Measurements from ENCODE around the gene ST6GALNAC3. TPM values are rescaled to one million over a fixed set of nuclear protein-coding genes. Genes with fewer than 3 reads are reported as not detected.
"Not testable (repeated sequence)": the region's sequence is repeated elsewhere in the genome, so short reads cannot be mapped to it uniquely, and the experiment has no call there.

ST6GALNAC3 gene
- polyA plus RNA-seq, 4 donors, result 72.5 to 103 (median 85.1) TPM

GRCh38 chr1:76105372-76105771 lies 30.8 kb downstream of the ST6GALNAC3 start:
- no peak for DNase-seq (ENCODE audit: low read depth in 4 of 4, low spot score in 2 of 4)

- DNase-seq (ENCODE audit: low read depth in 4 of 4, low spot score in 2 of 4), result no peak
Measured at GRCh38 chr1:76106251-76106650, 31.7 kb downstream of the ST6GALNAC3 start.

- no peak for DNase-seq (ENCODE audit: low read depth in 4 of 4, low spot score in 2 of 4)
Measured at GRCh38 chr1:76106719-76107235, 32.2 kb downstream of the ST6GALNAC3 start.

- no peak for DNase-seq (ENCODE audit: low read depth in 4 of 4, low spot score in 2 of 4)
Measured at GRCh38 chr1:76109404-76109803, 34.9 kb downstream of the ST6GALNAC3 start.

- no peak for DNase-seq (ENCODE audit: low read depth in 4 of 4, low spot score in 2 of 4)
Measured at GRCh38 chr1:76109901-76110560, 35.5 kb downstream of the ST6GALNAC3 start.

GRCh38 chr1:76110666-76111065 lies 36.1 kb downstream of the ST6GALNAC3 start:
- no peak for DNase-seq (ENCODE audit: low read depth in 4 of 4, low spot score in 2 of 4)

- not testable (repeated sequence) for DNase-seq (ENCODE audit: low read depth in 4 of 4, low spot score in 2 of 4)
Measured at GRCh38 chr1:76112321-76112720, 37.8 kb downstream of the ST6GALNAC3 start.

- no peak for DNase-seq (ENCODE audit: low read depth in 4 of 4, low spot score in 2 of 4)
Measured at GRCh38 chr1:76113446-76113845, 38.9 kb downstream of the ST6GALNAC3 start.

GRCh38 chr1:76115171-76115570 lies 40.6 kb downstream of the ST6GALNAC3 start:
- no peak for DNase-seq (ENCODE audit: low read depth in 4 of 4, low spot score in 2 of 4)

GRCh38 chr1:76121850-76122249 lies 47.3 kb downstream of the ST6GALNAC3 start:
- no peak for DNase-seq (ENCODE audit: low read depth in 4 of 4, low spot score in 2 of 4)

GRCh38 chr1:76122271-76122670 lies 47.7 kb downstream of the ST6GALNAC3 start:
- no peak for DNase-seq (ENCODE audit: low read depth in 4 of 4, low spot score in 2 of 4)

- DNase-seq (ENCODE audit: low read depth in 4 of 4, low spot score in 2 of 4), result not testable (repeated sequence)
Measured at GRCh38 chr1:76123411-76124064, 49.0 kb downstream of the ST6GALNAC3 start.

- DNase-seq (ENCODE audit: low read depth in 4 of 4, low spot score in 2 of 4), result no peak
Measured at GRCh38 chr1:76124196-76124595, 49.6 kb downstream of the ST6GALNAC3 start.

GRCh38 chr1:76125473-76126219 lies 51.1 kb downstream of the ST6GALNAC3 start:
- DNase-seq (ENCODE audit: low read depth in 4 of 4, low spot score in 2 of 4), result peak in 3 of 4 donors; percentile 39 to 47 (median 46)

- no peak for DNase-seq (ENCODE audit: low read depth in 4 of 4, low spot score in 2 of 4)
Measured at GRCh38 chr1:76128096-76128495, 53.5 kb downstream of the ST6GALNAC3 start.

- no peak for DNase-seq (ENCODE audit: low read depth in 4 of 4, low spot score in 2 of 4)
Measured at GRCh38 chr1:76129731-76130130, 55.2 kb downstream of the ST6GALNAC3 start.

GRCh38 chr1:76130992-76131391 lies 56.4 kb downstream of the ST6GALNAC3 start:
- DNase-seq (ENCODE audit: low read depth in 4 of 4, low spot score in 2 of 4), result no peak

GRCh38 chr1:76133977-76134376 lies 59.4 kb downstream of the ST6GALNAC3 start:
- DNase-seq (ENCODE audit: low read depth in 4 of 4, low spot score in 2 of 4), result no peak

GRCh38 chr1:76135835-76136234 lies 61.3 kb downstream of the ST6GALNAC3 start:
- no peak for DNase-seq (ENCODE audit: low read depth in 4 of 4, low spot score in 2 of 4)

- no peak for DNase-seq (ENCODE audit: low read depth in 4 of 4, low spot score in 2 of 4)
Measured at GRCh38 chr1:76136894-76137293, 62.3 kb downstream of the ST6GALNAC3 start.

- no peak for DNase-seq (ENCODE audit: low read depth in 4 of 4, low spot score in 2 of 4)
Measured at GRCh38 chr1:76137746-76138145, 63.2 kb downstream of the ST6GALNAC3 start.

All from left renal cortex interstitium (tissue), 4 donors.